Nephron progenitor cell (in vitro differentiated cells): ENCODE measurements around the gene TLN1.

ENCODE experiments used
- DNase-seq: peaks from one replicate; pipeline ENCODE4 v3.0.0; 2021
- H3K27ac Mint-ChIP-seq: 2 replicates; pipeline ENCODE4 v1.8.0; 2021; ENCODE audit warnings: mild to moderate bottlenecking, moderate library complexity, mixed read lengths
- H3K27me3 Mint-ChIP-seq: 2 replicates; pipeline ENCODE4 v1.8.0; 2021; ENCODE audit warnings: mild to moderate bottlenecking, low read depth, mixed read lengths; ENCODE audit not compliant: poor library complexity
- H3K36me3 Mint-ChIP-seq: 2 replicates; pipeline ENCODE4 v1.8.0; 2021; ENCODE audit warnings: low read depth, mixed read lengths
- H3K4me1 Mint-ChIP-seq: 2 replicates; pipeline ENCODE4 v1.8.0; 2021; ENCODE audit warnings: mixed read lengths
- H3K4me3 Mint-ChIP-seq: 2 replicates; pipeline ENCODE4 v1.8.0; 2021; ENCODE audit warnings: mild to moderate bottlenecking, moderate library complexity, mixed read lengths
- H3K9me3 Mint-ChIP-seq: 2 replicates; pipeline ENCODE4 v1.8.0; 2021; ENCODE audit warnings: mild to moderate bottlenecking, moderate library complexity, mixed read lengths
- TF ChIP-seq, protein P1 (sequence below): fragments of 200-600 bp; sonication (generic); IDR thresholded peaks from 2 replicates; pipeline ENCODE4 v1.5.0; 2021; ENCODE audit warnings: antibody characterized with exemption

Gene TLN1

GRCh38 chr9:35750256-35750531, 18.2 kb upstream of the TLN1 start:
- no peak overlapping the region for H3K27ac Mint-ChIP-seq
- H3K4me1 Mint-ChIP-seq = peaks cover 40% of the 10 kb centered on the region
- no peaks in the 10 kb centered on the region for H3K9me3 Mint-ChIP-seq
- DNase-seq = no peak
- H3K27me3 Mint-ChIP-seq = peaks cover 8% of the 10 kb centered on the region
- peak overlapping the region; percentile 95 for H3K4me3 Mint-ChIP-seq
- TF ChIP-seq, protein P1, sequence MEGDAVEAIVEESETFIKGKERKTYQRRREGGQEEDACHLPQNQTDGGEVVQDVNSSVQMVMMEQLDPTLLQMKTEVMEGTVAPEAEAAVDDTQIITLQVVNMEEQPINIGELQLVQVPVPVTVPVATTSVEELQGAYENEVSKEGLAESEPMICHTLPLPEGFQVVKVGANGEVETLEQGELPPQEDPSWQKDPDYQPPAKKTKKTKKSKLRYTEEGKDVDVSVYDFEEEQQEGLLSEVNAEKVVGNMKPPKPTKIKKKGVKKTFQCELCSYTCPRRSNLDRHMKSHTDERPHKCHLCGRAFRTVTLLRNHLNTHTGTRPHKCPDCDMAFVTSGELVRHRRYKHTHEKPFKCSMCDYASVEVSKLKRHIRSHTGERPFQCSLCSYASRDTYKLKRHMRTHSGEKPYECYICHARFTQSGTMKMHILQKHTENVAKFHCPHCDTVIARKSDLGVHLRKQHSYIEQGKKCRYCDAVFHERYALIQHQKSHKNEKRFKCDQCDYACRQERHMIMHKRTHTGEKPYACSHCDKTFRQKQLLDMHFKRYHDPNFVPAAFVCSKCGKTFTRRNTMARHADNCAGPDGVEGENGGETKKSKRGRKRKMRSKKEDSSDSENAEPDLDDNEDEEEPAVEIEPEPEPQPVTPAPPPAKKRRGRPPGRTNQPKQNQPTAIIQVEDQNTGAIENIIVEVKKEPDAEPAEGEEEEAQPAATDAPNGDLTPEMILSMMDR = no peak
- H3K36me3 Mint-ChIP-seq = peaks cover 46% of the 10 kb centered on the region

DNA sequence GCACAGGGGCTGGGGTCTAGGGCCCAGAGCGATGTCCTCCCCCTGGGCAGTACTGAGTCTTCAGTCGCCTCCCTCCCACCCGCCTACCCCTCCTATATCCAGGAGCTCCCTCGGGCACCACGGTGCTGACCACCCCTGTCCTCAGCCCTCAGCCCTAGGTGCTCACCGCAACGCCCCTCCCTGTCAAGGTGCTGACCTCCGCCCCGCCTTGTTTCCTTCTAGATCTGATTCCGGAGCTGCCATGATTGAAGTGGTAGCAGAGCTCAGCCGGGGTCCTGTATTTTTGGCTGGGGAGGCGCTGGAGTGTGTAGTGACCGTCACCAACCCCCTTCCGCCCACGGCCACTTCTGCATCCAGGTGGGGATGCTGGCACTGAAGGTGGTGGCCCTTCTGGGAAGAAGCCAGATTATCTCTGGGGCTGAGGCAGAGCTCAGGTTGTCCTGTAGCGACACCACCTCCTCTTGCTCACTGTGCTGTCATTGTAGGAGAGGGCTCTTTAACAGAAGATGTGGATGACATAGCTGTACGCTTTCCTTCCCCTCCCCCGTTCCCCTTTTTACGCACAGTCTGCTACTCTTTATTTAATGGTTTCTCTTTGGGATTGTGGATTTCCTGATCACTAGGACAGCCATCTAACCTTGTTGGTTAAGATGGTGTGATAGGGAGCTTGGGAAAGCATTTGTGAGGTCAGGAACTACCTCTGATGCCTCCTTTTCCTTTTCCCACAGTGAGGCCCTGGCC, 17.7 kb upstream of the TLN1 start:
- DNase-seq = peak; percentile 42
- H3K9me3 Mint-ChIP-seq = no peaks in the 10 kb centered on the region
- no peak overlapping the region for H3K27ac Mint-ChIP-seq
- H3K36me3 Mint-ChIP-seq = peaks cover 41% of the 10 kb centered on the region
- peaks cover 40% of the 10 kb centered on the region for H3K4me1 Mint-ChIP-seq
- TF ChIP-seq, protein P1 = no peak
- H3K27me3 Mint-ChIP-seq = peaks cover 8% of the 10 kb centered on the region
- H3K4me3 Mint-ChIP-seq = peak overlapping the region; percentile 95

- peak within 1 kb of the TSS; percentile 95 for H3K4me3 Mint-ChIP-seq
- no peaks in the 10 kb centered on the region for H3K9me3 Mint-ChIP-seq
- no peak within 1 kb of the TSS for H3K27ac Mint-ChIP-seq
These were observed 17.0 kb upstream of the TLN1 start, which contains the start of the genes GBA2 and RGP1 for GRCh38 chr9:35748858-35749514. GBA2 (minus strand) TSS chr9:35749228; CDS start chr9:35748704, 524 bp downstream. RGP1 (plus strand) TSS chr9:35749287; CDS start chr9:35749756, 469 bp downstream.

DNA sequence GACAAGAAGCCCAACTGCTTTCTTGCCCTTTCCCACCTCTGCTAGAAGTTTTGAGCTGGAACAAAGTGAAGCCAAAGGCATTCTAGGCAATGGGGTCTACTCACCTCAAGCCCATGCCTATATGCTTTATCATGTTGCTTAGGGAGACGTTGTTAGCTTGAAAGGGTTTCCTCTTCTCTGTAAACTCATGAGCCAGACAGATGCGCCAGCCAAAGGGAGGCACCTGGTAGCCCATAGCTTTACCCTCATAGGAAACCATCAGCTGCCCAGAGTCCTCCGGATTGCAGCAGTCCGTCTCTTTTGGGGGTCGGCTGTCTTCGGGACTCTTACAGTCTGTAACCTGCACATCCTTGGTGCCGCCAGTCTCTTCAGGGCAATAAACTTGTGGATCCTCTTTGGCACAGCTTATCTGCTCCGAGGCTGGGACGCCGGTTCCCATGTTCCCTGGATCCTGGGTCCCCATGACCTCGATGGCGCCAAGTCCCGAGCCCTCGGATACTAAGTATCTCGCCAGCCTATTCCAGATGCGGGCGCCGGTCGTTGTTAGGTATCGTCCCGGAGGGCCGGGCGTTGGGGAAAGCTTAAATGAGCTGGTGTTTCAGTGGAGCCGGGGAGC, 16.4 kb upstream of the TLN1 start:
- Mint-ChIP-seq H3K36me3 (peaks cover 41% of the 10 kb centered on the region), H3K27ac (no peak overlapping the region), H3K4me3 (peak overlapping the region; percentile 92), H3K9me3 (no peaks in the 10 kb centered on the region), H3K4me1 (peaks cover 40% of the 10 kb centered on the region), H3K27me3 (peaks cover 8% of the 10 kb centered on the region)
- no peak for DNase-seq
- TF ChIP-seq, protein P1 = no peak

More at GRCh38 chr9:35748858-35749514, 17.0 kb upstream of the TLN1 start, which contains the start of the genes GBA2 and RGP1:
- DNase-seq = peak; percentile 84
- H3K36me3 Mint-ChIP-seq = peaks cover 43% of the 10 kb centered on the region
- TF ChIP-seq, protein P1 = no peak
- peaks cover 8% of the 10 kb centered on the region for H3K27me3 Mint-ChIP-seq
- peaks cover 40% of the 10 kb centered on the region for H3K4me1 Mint-ChIP-seq

DNA sequence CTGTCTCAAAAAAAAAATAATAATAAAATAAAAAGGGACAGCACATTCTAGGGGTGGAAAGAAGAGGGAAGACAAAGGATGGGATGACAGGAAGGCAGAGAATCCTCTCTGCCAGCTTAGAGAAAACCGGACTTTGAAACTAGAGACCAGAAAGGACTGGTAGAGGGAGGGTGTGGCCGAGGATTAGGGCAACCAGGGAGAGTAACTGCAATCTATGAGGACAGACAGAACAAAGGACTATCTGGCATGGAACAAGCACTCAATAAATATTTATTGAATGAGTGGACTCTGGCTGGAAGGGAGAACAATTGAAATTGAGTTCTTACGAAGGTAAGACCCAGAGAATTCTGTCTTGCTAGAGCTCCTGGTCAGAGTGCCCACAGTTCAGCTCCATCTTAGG, 14.6 kb upstream of the TLN1 start:
- peak overlapping the region; percentile 92 for H3K4me3 Mint-ChIP-seq
- peak overlapping the region; percentile 39 for H3K27ac Mint-ChIP-seq
- H3K4me1 Mint-ChIP-seq = peaks cover 40% of the 10 kb centered on the region
- TF ChIP-seq, protein P1 = no peak
- peaks cover 10% of the 10 kb centered on the region for H3K27me3 Mint-ChIP-seq
- no peaks in the 10 kb centered on the region for H3K9me3 Mint-ChIP-seq
- no peak for DNase-seq
- H3K36me3 Mint-ChIP-seq = peaks cover 41% of the 10 kb centered on the region
